Measurements from ENCODE around the gene ROCK2. TPM values are rescaled to one million over a fixed set of nuclear protein-coding genes. Genes with fewer than 3 reads are reported as not detected.

The ROCK2 gene
- total RNA-seq, 3 donors from 2014 or later (not counting 1 experiment from before 2014, with no cell fraction given) = 19.9 to 28.2 (median 21.9) TPM

- Mint-ChIP-seq H3K36me3 (peaks cover 11% of the 10 kb centered on the region), H3K27ac (no peak overlapping the region), H3K4me1 (peaks cover 5 to 30% of the 10 kb centered on the region in 2 donors), H3K4me3 (no peak overlapping the region), H3K9me3 (peaks cover 0 to 2% of the 10 kb centered on the region in 2 donors), H3K27me3 (ENCODE audit: low read depth in 2 of 2) (no peaks in the 10 kb centered on the region)
- ATAC-seq = no peak
- Histone ChIP-seq H3K4me1 (ENCODE audit: control insufficient read depth, insufficient read depth, low read length) (no peaks in the 10 kb centered on the region), H3K27ac (ENCODE audit: low read length) (no peak overlapping the region), H3K4me3 (ENCODE audit: low read length) (no peak overlapping the region), H3K27me3 (ENCODE audit: control insufficient read depth, insufficient read depth, low read length) (no peaks in the 10 kb centered on the region), H3K36me3 (ENCODE audit: control insufficient read depth, insufficient read depth, low read length) (peaks cover 13% of the 10 kb centered on the region), H3K9me3 (ENCODE audit: control insufficient read depth, insufficient read depth, low read length) (no peaks in the 10 kb centered on the region)
- no peak for DNase-seq
- intact Hi-C loops (cut with micrococcal nuclease) = no loop called here
- TF ChIP-seq CTCF (IDR thresholded peaks at IDR 0.05) = no peak
- no CpG with 5 or more reads among the region's 3 CpGs for WGBS (ENCODE audit: insufficient coverage)
Measured at GRCh38 chr2:11280713-11281112, 63.7 kb downstream of the ROCK2 start.

GRCh38 chr2:11279398-11279797 is 65.0 kb downstream of the ROCK2 start:
- no peaks in the 10 kb centered on the region for H3K27me3 ChIP-seq (ENCODE audit: control insufficient read depth, insufficient read depth, low read length)
- DNase-seq (no peak), ATAC-seq (no peak)
- peaks cover 10% of the 10 kb centered on the region for H3K36me3 ChIP-seq (ENCODE audit: control insufficient read depth, insufficient read depth, low read length)
- H3K9me3 ChIP-seq (ENCODE audit: control insufficient read depth, insufficient read depth, low read length) = no peaks in the 10 kb centered on the region
- no peak overlapping the region for H3K4me3 ChIP-seq (ENCODE audit: low read length)
- intact Hi-C loops (cut with micrococcal nuclease) = no loop called here
- no peak overlapping the region for H3K27ac ChIP-seq (ENCODE audit: low read length)
- Mint-ChIP-seq H3K4me3 (no peak overlapping the region), H3K4me1 (peaks cover 8 to 28% of the 10 kb centered on the region in 2 donors), H3K36me3 (peaks cover 11% of the 10 kb centered on the region), H3K27me3 (ENCODE audit: low read depth in 2 of 2) (no peaks in the 10 kb centered on the region), H3K27ac (no peak overlapping the region), H3K9me3 (peaks cover 0 to 2% of the 10 kb centered on the region in 2 donors)
- no peaks in the 10 kb centered on the region for H3K4me1 ChIP-seq (ENCODE audit: control insufficient read depth, insufficient read depth, low read length)
- TF ChIP-seq CTCF (IDR thresholded peaks at IDR 0.05) = no peak
- 100% methylated on average over 3 of the region's 4 CpGs for WGBS (ENCODE audit: insufficient coverage)

GRCh38 chr2:11278219-11278618 is 66.2 kb downstream of the ROCK2 start:
- H3K27ac Mint-ChIP-seq = no peak overlapping the region
- peaks cover 20 to 40% of the 10 kb centered on the region in 2 donors for H3K4me1 Mint-ChIP-seq
- peaks cover 11% of the 10 kb centered on the region for H3K36me3 Mint-ChIP-seq
- no peaks in the 10 kb centered on the region for H3K27me3 ChIP-seq (ENCODE audit: control insufficient read depth, insufficient read depth, low read length)
- H3K4me1 ChIP-seq (ENCODE audit: control insufficient read depth, insufficient read depth, low read length) = no peaks in the 10 kb centered on the region
- H3K4me3 Mint-ChIP-seq = no peak overlapping the region
- intact Hi-C loops (cut with micrococcal nuclease) = no loop called here
- no peak for DNase-seq
- no peak overlapping the region for H3K4me3 ChIP-seq (ENCODE audit: low read length)
- H3K27me3 Mint-ChIP-seq (ENCODE audit: low read depth in 2 of 2) = no peaks in the 10 kb centered on the region
- ATAC-seq = no peak
- no peak for TF ChIP-seq CTCF (IDR thresholded peaks at IDR 0.05)
- H3K36me3 ChIP-seq (ENCODE audit: control insufficient read depth, insufficient read depth, low read length) = peaks cover 2% of the 10 kb centered on the region
- H3K27ac ChIP-seq (ENCODE audit: low read length) = no peak overlapping the region
- H3K9me3 ChIP-seq (ENCODE audit: control insufficient read depth, insufficient read depth, low read length) = no peaks in the 10 kb centered on the region
- peaks cover 0 to 2% of the 10 kb centered on the region in 2 donors for H3K9me3 Mint-ChIP-seq

- Histone ChIP-seq H3K27me3 (ENCODE audit: control insufficient read depth, insufficient read depth, low read length) (no peaks in the 10 kb centered on the region), H3K36me3 (ENCODE audit: control insufficient read depth, insufficient read depth, low read length) (peaks cover 2% of the 10 kb centered on the region), H3K9me3 (ENCODE audit: control insufficient read depth, insufficient read depth, low read length) (no peaks in the 10 kb centered on the region), H3K4me1 (ENCODE audit: control insufficient read depth, insufficient read depth, low read length) (no peaks in the 10 kb centered on the region), H3K4me3 (ENCODE audit: low read length) (no peak overlapping the region), H3K27ac (ENCODE audit: low read length) (no peak overlapping the region)
- Mint-ChIP-seq H3K4me1 (peaks cover 17 to 45% of the 10 kb centered on the region in 2 donors), H3K27ac (no peak overlapping the region), H3K9me3 (peaks cover 0 to 2% of the 10 kb centered on the region in 2 donors), H3K27me3 (ENCODE audit: low read depth in 2 of 2) (no peaks in the 10 kb centered on the region), H3K4me3 (no peak overlapping the region), H3K36me3 (peaks cover 11% of the 10 kb centered on the region)
- ATAC-seq (no peak), DNase-seq (no peak)
- intact Hi-C loops (cut with micrococcal nuclease) = no loop called here
- TF ChIP-seq CTCF (IDR thresholded peaks at IDR 0.05) = no peak
- WGBS (ENCODE audit: insufficient coverage) = 72% methylated on average over 5 of the region's 6 CpGs
Measured at GRCh38 chr2:11275910-11276309, 68.5 kb downstream of the ROCK2 start.
